ENCODE results near the gene RNF151.

GRCh38 chr16:1936945-1937479 is 29.6 kb upstream of the RNF151 start:
- TF ChIP-seq CTCF (IDR thresholded peaks at IDR 0.05) (no peak), POLR2A (IDR thresholded peaks at IDR 0.05) (peak; percentile 2)

Measured in right lobe of liver (tissue), 4 donors.